Left ventricle myocardium inferior (tissue), 1 donor: Measurements from ENCODE around the gene FOXM1. TPM values are rescaled to one million over a fixed set of nuclear protein-coding genes. Genes with fewer than 3 reads are reported as not detected.

Experiments used
- DNase-seq: peaks from one replicate; pipeline ENCODE4 v3.0.0-alpha.2; 2020
- H3K27ac ChIP-seq: fragments of 200-600 bp; replicated peaks from 2 replicates; pipeline ENCODE4 v1.8.0; 2021
- H3K27me3 ChIP-seq: fragments of 200-600 bp; 2 replicates; pipeline ENCODE4 v1.8.0; 2021; ENCODE audit warnings: low read depth
- H3K36me3 ChIP-seq: fragments of 200-600 bp; 2 replicates; pipeline ENCODE4 v1.8.0; 2021
- H3K4me1 ChIP-seq: fragments of 200-600 bp; 2 replicates; pipeline ENCODE4 v1.8.0; 2021
- H3K4me3 ChIP-seq: fragments of 200-600 bp; 2 replicates; pipeline ENCODE4 v1.8.0; 2021; ENCODE audit warnings: mild to moderate bottlenecking, moderate library complexity
- H3K9me3 ChIP-seq: fragments of 200-600 bp; replicated peaks from 2 replicates; pipeline ENCODE4 v1.8.0; 2021
- intact Hi-C: fragments of 100-400 bp; cut with micrococcal nuclease; formaldehyde crosslinking; loops from one replicate; pipeline ENCODE4 v1.11.0; 2022
- total RNA-seq: library from RNA; stranded (reverse); fragmentation: NEBNext Ultra II Directional; extraction: Animal tissue kit (Norgen Biotek cat#: 25700); gene quantifications from one replicate; pipeline ENCODE4 v1.2.1, GENCODE V29; 2021
- TF ChIP-seq, protein P1 (sequence below): fragments of 200-600 bp; IDR thresholded peaks from 2 replicates; pipeline ENCODE4 v1.8.0; 2021; ENCODE audit warnings: antibody characterized with exemption, mild to moderate bottlenecking, borderline replicate concordance
- donor health status: DM: no; HTN: yes; CAD: no; lungs with severe emphysema.

FOXM1 gene
- total RNA-seq, 1 donor from 2014 or later = 0.71 TPM

GRCh38 chr12:2829275-2829674 is 47.7 kb downstream of the FOXM1 start:
- TF ChIP-seq, protein P1, sequence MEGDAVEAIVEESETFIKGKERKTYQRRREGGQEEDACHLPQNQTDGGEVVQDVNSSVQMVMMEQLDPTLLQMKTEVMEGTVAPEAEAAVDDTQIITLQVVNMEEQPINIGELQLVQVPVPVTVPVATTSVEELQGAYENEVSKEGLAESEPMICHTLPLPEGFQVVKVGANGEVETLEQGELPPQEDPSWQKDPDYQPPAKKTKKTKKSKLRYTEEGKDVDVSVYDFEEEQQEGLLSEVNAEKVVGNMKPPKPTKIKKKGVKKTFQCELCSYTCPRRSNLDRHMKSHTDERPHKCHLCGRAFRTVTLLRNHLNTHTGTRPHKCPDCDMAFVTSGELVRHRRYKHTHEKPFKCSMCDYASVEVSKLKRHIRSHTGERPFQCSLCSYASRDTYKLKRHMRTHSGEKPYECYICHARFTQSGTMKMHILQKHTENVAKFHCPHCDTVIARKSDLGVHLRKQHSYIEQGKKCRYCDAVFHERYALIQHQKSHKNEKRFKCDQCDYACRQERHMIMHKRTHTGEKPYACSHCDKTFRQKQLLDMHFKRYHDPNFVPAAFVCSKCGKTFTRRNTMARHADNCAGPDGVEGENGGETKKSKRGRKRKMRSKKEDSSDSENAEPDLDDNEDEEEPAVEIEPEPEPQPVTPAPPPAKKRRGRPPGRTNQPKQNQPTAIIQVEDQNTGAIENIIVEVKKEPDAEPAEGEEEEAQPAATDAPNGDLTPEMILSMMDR = no peak
- Histone ChIP-seq H3K4me3 (no peak overlapping the region), H3K9me3 (no peaks in the 10 kb centered on the region), H3K27ac (no peak overlapping the region), H3K36me3 (peaks cover 69% of the 10 kb centered on the region), H3K4me1 (peaks cover 5% of the 10 kb centered on the region), H3K27me3 (no peaks in the 10 kb centered on the region)
- intact Hi-C loops = no loop called here
- DNase-seq = no peak

DNA sequence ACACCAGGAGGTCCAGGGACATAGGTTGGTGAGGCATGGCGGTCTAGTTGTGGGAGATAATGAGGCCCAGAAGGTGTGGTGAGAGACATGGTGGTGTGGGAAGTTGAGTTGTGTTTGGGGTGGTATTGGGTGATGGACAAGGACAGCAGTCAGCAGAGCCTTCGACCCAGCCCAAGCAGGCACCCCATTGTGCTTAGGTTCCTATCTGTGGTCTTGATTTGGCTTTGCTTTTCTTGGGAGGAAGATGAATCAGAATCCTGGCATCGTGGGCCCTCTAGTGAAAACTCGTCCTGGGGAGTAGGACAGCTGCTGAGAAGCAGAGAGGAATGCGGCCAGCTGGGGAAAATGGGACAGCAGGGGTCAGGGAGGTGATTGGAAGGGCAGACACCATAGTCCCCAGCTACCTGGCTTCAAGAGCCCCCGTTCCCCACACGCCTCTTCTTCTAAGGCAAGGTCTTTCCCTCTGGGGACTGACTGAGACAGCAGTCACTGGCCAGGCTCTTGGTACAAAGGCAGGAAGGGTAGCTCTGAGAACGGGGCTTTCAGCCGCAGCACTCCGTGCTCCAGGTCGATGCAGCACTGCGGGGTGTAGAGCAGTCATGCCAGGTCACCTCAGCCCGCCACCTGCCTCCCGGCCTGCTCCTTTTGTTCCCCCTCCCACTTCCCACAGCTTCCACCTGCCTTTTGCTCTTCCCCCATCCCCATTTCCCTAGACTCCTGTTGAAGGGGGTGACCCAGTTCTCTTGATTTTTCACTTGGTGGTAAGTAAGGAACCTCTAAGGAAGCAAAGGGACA is 50.1 kb downstream of the FOXM1 start:
- TF ChIP-seq, protein P1 = no peak
- intact Hi-C loops = no loop called here
- no peak overlapping the region for H3K4me3 ChIP-seq
- peaks cover 88% of the 10 kb centered on the region for H3K36me3 ChIP-seq
- H3K9me3 ChIP-seq = no peaks in the 10 kb centered on the region
- no peaks in the 10 kb centered on the region for H3K4me1 ChIP-seq
- DNase-seq = no peak
- no peaks in the 10 kb centered on the region for H3K27me3 ChIP-seq
- H3K27ac ChIP-seq = no peak overlapping the region

GRCh38 chr12:2826036-2826435 is 50.9 kb downstream of the FOXM1 start:
- Histone ChIP-seq H3K9me3 (no peaks in the 10 kb centered on the region), H3K27me3 (no peaks in the 10 kb centered on the region), H3K36me3 (peaks cover 88% of the 10 kb centered on the region), H3K4me1 (no peaks in the 10 kb centered on the region), H3K27ac (no peak overlapping the region), H3K4me3 (no peak overlapping the region)
- DNase-seq = no peak
- TF ChIP-seq, protein P1 = no peak
- intact Hi-C loops = no loop called here

- no peaks in the 10 kb centered on the region for H3K4me1 ChIP-seq
- intact Hi-C loops = no loop called here
- no peak overlapping the region for H3K4me3 ChIP-seq
- H3K9me3 ChIP-seq = no peaks in the 10 kb centered on the region
- H3K36me3 ChIP-seq = peaks cover 88% of the 10 kb centered on the region
- no peak overlapping the region for H3K27ac ChIP-seq
- TF ChIP-seq, protein P1 = no peak
- H3K27me3 ChIP-seq = no peaks in the 10 kb centered on the region
- DNase-seq = no peak
These were observed 51.8 kb downstream of the FOXM1 start for GRCh38 chr12:2825132-2825531.

GRCh38 chr12:2824541-2824940 is 52.4 kb downstream of the FOXM1 start:
- DNase-seq = no peak
- intact Hi-C loops = no loop called here
- peaks cover 89% of the 10 kb centered on the region for H3K36me3 ChIP-seq
- H3K4me1 ChIP-seq = no peaks in the 10 kb centered on the region
- no peaks in the 10 kb centered on the region for H3K9me3 ChIP-seq
- TF ChIP-seq, protein P1 = no peak
- H3K27ac ChIP-seq = no peak overlapping the region
- no peaks in the 10 kb centered on the region for H3K27me3 ChIP-seq
- no peak overlapping the region for H3K4me3 ChIP-seq
